Dermis microvascular lymphatic vessel endothelial cell (primary cell): ENCODE data around the gene ZNF764. TPM values are rescaled to one million over a fixed set of nuclear protein-coding genes. Genes with fewer than 3 reads are reported as not detected.

ENCODE experiments used
- total RNA-seq: library from RNA; depleted of rRNA; stranded (reverse); fragments of >200 nt; gene quantifications from 2 replicates; pipeline ENCODE4 v1.2.1, GENCODE V29; 2014

ZNF764 gene
- total RNA-seq, 1 donor from 2014 or later = 3.1 TPM

Other genes with a start within 250 kb of the ZNF764 start
- gene CD2BP2, start 203.1 kb downstream of the ZNF764 start, total RNA-seq = 34.1 and 35.5 TPM in 2 replicates
- 22.2 and 31.9 TPM in 2 replicates for gene TBC1D10B, start 187.9 kb downstream of the ZNF764 start, total RNA-seq
- 0.64 TPM in 1 of 2 replicates, not detected in the other for gene MYL11, start 183.6 kb downstream of the ZNF764 start, total RNA-seq
- under 0.01 and 0.38 TPM in 2 replicates for gene SEPTIN1, start 175.8 kb downstream of the ZNF764 start, total RNA-seq
- 11.4 and 15.2 TPM in 2 replicates for gene ZNF48, start 163.0 kb downstream of the ZNF764 start, total RNA-seq
- 7.6 and 14.0 TPM in 2 replicates for gene ZNF771, start 150.8 kb downstream of the ZNF764 start, total RNA-seq
- 80.9 and 89.8 TPM in 2 replicates for gene DCTPP1, start 128.3 kb downstream of the ZNF764 start, total RNA-seq
- 13.6 and 24.9 TPM in 2 replicates for gene SEPHS2, start 112.5 kb downstream of the ZNF764 start, total RNA-seq
- gene ITGAL, start 85.6 kb downstream of the ZNF764 start, total RNA-seq = not detected in 2 replicates
- 13.7 and 17.7 TPM in 2 replicates for gene ZNF768, start 31.8 kb downstream of the ZNF764 start, total RNA-seq
- 5.8 and 7.6 TPM in 2 replicates for gene ZNF747, start 23.5 kb downstream of the ZNF764 start, total RNA-seq
- 3.9 and 6.7 TPM in 2 replicates for gene ZNF688, start 13.3 kb upstream of the ZNF764 start, total RNA-seq
- 6.4 and 9.6 TPM in 2 replicates for gene ZNF785, start 27.3 kb upstream of the ZNF764 start, total RNA-seq
- gene ZNF689, start 52.0 kb upstream of the ZNF764 start, total RNA-seq = 3.2 and 4.9 TPM in 2 replicates
- 4.5 and 7.6 TPM in 2 replicates for gene PRR14, start 92.6 kb upstream of the ZNF764 start, total RNA-seq
- 6.9 and 13.4 TPM in 2 replicates for gene FBRS, start 100.1 kb upstream of the ZNF764 start, total RNA-seq
- gene SRCAP, start 140.8 kb upstream of the ZNF764 start, total RNA-seq = 16.6 and 29.3 TPM in 2 replicates
- gene PHKG2, start 190.1 kb upstream of the ZNF764 start, total RNA-seq = 14.9 and 21.1 TPM in 2 replicates
- gene CFAP119, start 203.7 kb upstream of the ZNF764 start, total RNA-seq = 0.89 and 0.90 TPM in 2 replicates
- 41.0 and 50.3 TPM in 2 replicates for gene RNF40, start 203.9 kb upstream of the ZNF764 start, total RNA-seq
- 3.3 and 6.1 TPM in 2 replicates for gene ZNF629, start 228.8 kb upstream of the ZNF764 start, total RNA-seq